Measurements from ENCODE around the gene NIP7. TPM values are rescaled to one million over a fixed set of nuclear protein-coding genes. Genes with fewer than 3 reads are reported as not detected.

NIP7 gene
- total and polyA plus RNA-seq, 2 experiments from 2014 or later, result 30.4 to 47.4 TPM

GRCh38 chr16:69365901-69366300 lies 26.3 kb downstream of the NIP7 start (continued):
- TF ChIP-seq ZNF462 (CRISPR knock-in tag; IDR thresholded peaks at IDR 0.05) (no peak), POLR2AphosphoS5 (IDR thresholded peaks at IDR 0.05; ENCODE audit: low read depth) (no peak), NANOG (IDR thresholded peaks at IDR 0.05; ENCODE audit: borderline replicate concordance) (no peak), ZNF114 (CRISPR knock-in tag; IDR thresholded peaks at IDR 0.05) (no peak), EZH2 (IDR thresholded peaks at IDR 0.05; ENCODE audit: low read depth, unreplicated experiment) (no peak), CREB1 (CRISPR knock-in tag; IDR thresholded peaks at IDR 0.05; ENCODE audit: low read depth) (no peak), EZH2phosphoT487 (IDR thresholded peaks at IDR 0.05; ENCODE audit: unreplicated experiment) (no peak)

GRCh38 chr16:69366431-69366830 lies 26.9 kb downstream of the NIP7 start:
- Histone ChIP-seq H3K4me3 (no peak overlapping the region), H2AFZ (no peak overlapping the region), H3F3A (replicated peaks; ENCODE audit: low read depth) (0 out of 2 replicates have a peak, but pooled peaks cover 11% of the 10 kb centered on the region), H3K27me3 (ENCODE audit: insufficient read depth) (no peaks in the 10 kb centered on the region), H3K4me2 (no peak overlapping the region), H4K20me1 (replicated peaks; ENCODE audit: insufficient read depth) (peaks cover 3% of the 10 kb centered on the region), H3K79me2 (replicated peaks; ENCODE audit: insufficient read depth) (no peaks in the 10 kb centered on the region), H3K27ac (ENCODE audit: low read depth) (no peak overlapping the region), H3K36me3 (ENCODE audit: insufficient read depth) (peaks cover 52% of the 10 kb centered on the region), H3K4me1 (ENCODE audit: insufficient read depth) (no peaks in the 10 kb centered on the region), H3K9me2 (ENCODE audit: insufficient read depth) (no peaks in the 10 kb centered on the region)
- Mint-ChIP-seq H3K27ac (no peak overlapping the region), H3K27me3 (ENCODE audit: insufficient read depth, low read depth, poor library complexity) (peaks cover 2% of the 10 kb centered on the region), H3K4me1 (no peaks in the 10 kb centered on the region), H3K36me3 (ENCODE audit: low read depth) (peaks cover 47% of the 10 kb centered on the region), H3K4me3 (no peak overlapping the region), H3K9me3 (no peaks in the 10 kb centered on the region; the same call in 2 of the 3 replicates)
- DNase-seq (ENCODE audit: low spot score) (no peak), ATAC-seq (no peak)
- TF ChIP-seq CTCF (conservative IDR thresholded peaks at IDR 0.05; ENCODE audit: low read depth in 2 of 2) (no peak), ZNF331 (CRISPR knock-in tag; IDR thresholded peaks at IDR 0.05; ENCODE audit: low read depth) (no peak), JUNB (IDR thresholded peaks at IDR 0.05; ENCODE audit: unreplicated experiment) (no peak), STAT1 (IDR thresholded peaks at IDR 0.05; ENCODE audit: unreplicated experiment) (no peak), ETS1 (IDR thresholded peaks at IDR 0.05) (no peak)
